Measurements from ENCODE around the gene FGF14. TPM values are rescaled to one million over a fixed set of nuclear protein-coding genes. Genes with fewer than 3 reads are reported as not detected.

FGF14 gene
- total RNA-seq, 2 experiments from 2014 or later, result not detected

- Histone ChIP-seq H3K36me3 (ENCODE audit: insufficient read depth, low read length) (no peaks in the 10 kb centered on the region), H3K27ac (ENCODE audit: low read depth, low read length, poor library complexity, severe bottlenecking) (no peak overlapping the region), H3K9me3 (ENCODE audit: low read length) (no peaks in the 10 kb centered on the region), H2AFZ (ENCODE audit: low read length) (no peak overlapping the region), H3K4me1 (ENCODE audit: insufficient read depth, low read length, poor library complexity, severe bottlenecking) (no peaks in the 10 kb centered on the region), H3K9me2 (ENCODE audit: insufficient read depth, low read length) (no peaks in the 10 kb centered on the region), H4K20me1 (ENCODE audit: insufficient read depth, low read length) (no peaks in the 10 kb centered on the region), H3K4me3 (ENCODE audit: low read depth, low read length, poor library complexity, severe bottlenecking) (no peak overlapping the region), H3K4me2 (ENCODE audit: low read length) (no peak overlapping the region), H3K79me2 (ENCODE audit: insufficient read depth, low read depth, low read length) (no peaks in the 10 kb centered on the region)
- ChIA-PET CTCF (ENCODE audit: unreplicated experiment) (no interaction called here), POLR2A (interaction anchor here (0.6 to 0.7 kb wide), 2 partner anchors 114 to 229 kb away, joined by 3 read pairs; no protein-coding TSS in a partner anchor)
- intact Hi-C loops (cut with micrococcal nuclease; ENCODE audit: unreplicated experiment), result no loop called here
- BruUV-seq (replicated peaks), result no TSS peak
- TF ChIP-seq CTCF (conservative IDR thresholded peaks at IDR 0.05; ENCODE audit: low read length) (no peak), EZH2phosphoT487 (IDR thresholded peaks at IDR 0.05; ENCODE audit: borderline replicate concordance, low read depth, low read length) (no peak)
- DNase-seq (ENCODE audit: low spot score), result no peak
These were observed 555.1 kb downstream of the FGF14 start for GRCh38 chr13:101846701-101847100.

GRCh38 chr13:101846249-101846648, 555.6 kb downstream of the FGF14 start:
- POLR2A ChIA-PET, result no interaction called here
- Histone ChIP-seq H2AFZ (ENCODE audit: low read length) (no peak overlapping the region), H3K4me2 (ENCODE audit: low read length) (no peak overlapping the region), H4K20me1 (ENCODE audit: insufficient read depth, low read length) (no peaks in the 10 kb centered on the region), H3K36me3 (ENCODE audit: insufficient read depth, low read length) (no peaks in the 10 kb centered on the region), H3K4me3 (ENCODE audit: low read depth, low read length, poor library complexity, severe bottlenecking) (no peak overlapping the region), H3K79me2 (ENCODE audit: insufficient read depth, low read depth, low read length) (no peaks in the 10 kb centered on the region), H3K27ac (ENCODE audit: low read depth, low read length, poor library complexity, severe bottlenecking) (no peak overlapping the region), H3K9me3 (ENCODE audit: low read length) (no peaks in the 10 kb centered on the region), H3K9me2 (ENCODE audit: insufficient read depth, low read length) (no peaks in the 10 kb centered on the region), H3K4me1 (ENCODE audit: insufficient read depth, low read length, poor library complexity, severe bottlenecking) (no peaks in the 10 kb centered on the region)
- no TSS peak for BruUV-seq (replicated peaks)
- CTCF ChIA-PET (ENCODE audit: unreplicated experiment), result no interaction called here
- TF ChIP-seq CTCF (conservative IDR thresholded peaks at IDR 0.05; ENCODE audit: low read length), result no peak
- TF ChIP-seq EZH2phosphoT487 (IDR thresholded peaks at IDR 0.05; ENCODE audit: borderline replicate concordance, low read depth, low read length), result no peak
- no peak for DNase-seq (ENCODE audit: low spot score)
- intact Hi-C loops (cut with micrococcal nuclease; ENCODE audit: unreplicated experiment), result no loop called here

- ChIA-PET POLR2A (no interaction called here), CTCF (ENCODE audit: unreplicated experiment) (no interaction called here)
- H3K36me3 ChIP-seq (ENCODE audit: insufficient read depth, low read length), result no peaks in the 10 kb centered on the region
- no peak overlapping the region for H2AFZ ChIP-seq (ENCODE audit: low read length)
- H3K79me2 ChIP-seq (ENCODE audit: insufficient read depth, low read depth, low read length), result no peaks in the 10 kb centered on the region
- no peak for DNase-seq (ENCODE audit: low spot score)
- no TSS peak for BruUV-seq (replicated peaks)
- H3K9me3 ChIP-seq (ENCODE audit: low read length), result no peaks in the 10 kb centered on the region
- H3K4me3 ChIP-seq (ENCODE audit: low read depth, low read length, poor library complexity, severe bottlenecking), result no peak overlapping the region
- H4K20me1 ChIP-seq (ENCODE audit: insufficient read depth, low read length), result no peaks in the 10 kb centered on the region
- intact Hi-C loops (cut with micrococcal nuclease; ENCODE audit: unreplicated experiment), result no loop called here
- no peak overlapping the region for H3K4me2 ChIP-seq (ENCODE audit: low read length)
- H3K4me1 ChIP-seq (ENCODE audit: insufficient read depth, low read length, poor library complexity, severe bottlenecking), result no peaks in the 10 kb centered on the region
- TF ChIP-seq EZH2phosphoT487 (IDR thresholded peaks at IDR 0.05; ENCODE audit: borderline replicate concordance, low read depth, low read length) (no peak), CTCF (conservative IDR thresholded peaks at IDR 0.05; ENCODE audit: low read length) (no peak)
- H3K9me2 ChIP-seq (ENCODE audit: insufficient read depth, low read length), result no peaks in the 10 kb centered on the region
- no peak overlapping the region for H3K27ac ChIP-seq (ENCODE audit: low read depth, low read length, poor library complexity, severe bottlenecking)
These were observed 556.4 kb downstream of the FGF14 start for GRCh38 chr13:101845245-101846020.
